Activated CD4-positive, CD25-positive, alpha-beta regulatory T cell treated with anti-CD3 and anti-CD28 coated beads, Interleukin-2, amount 50 U/mL, for 72 hours (primary cell): ENCODE data around the gene MFSD8.
"Not testable (repeated sequence)": the region's sequence is repeated elsewhere in the genome, so short reads cannot be mapped to it uniquely, and the experiment has no call there.

Source experiments
- DNase-seq: peaks from one replicate; pipeline ENCODE4 v3.0.0; 2021

MFSD8 gene

DNA sequence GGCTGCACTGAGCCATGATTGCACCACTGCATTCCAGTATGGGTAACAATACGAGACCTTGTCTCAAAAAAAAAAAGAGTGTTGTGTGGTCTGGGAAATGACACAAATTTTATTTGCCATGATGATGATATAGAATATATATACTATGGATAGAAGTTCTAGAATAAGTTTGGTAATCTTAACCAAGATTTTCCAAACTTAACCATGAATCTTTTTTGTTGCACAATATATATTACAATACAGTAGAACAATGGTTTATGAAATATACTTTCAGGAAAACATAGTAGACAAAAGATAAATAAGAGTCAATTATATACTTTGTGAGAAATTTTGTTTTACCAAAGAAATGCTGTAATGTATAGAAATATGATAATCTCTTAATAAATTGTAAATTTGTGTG is 34.8 kb downstream of the MFSD8 start:
- DNase-seq, result no peak

DNA sequence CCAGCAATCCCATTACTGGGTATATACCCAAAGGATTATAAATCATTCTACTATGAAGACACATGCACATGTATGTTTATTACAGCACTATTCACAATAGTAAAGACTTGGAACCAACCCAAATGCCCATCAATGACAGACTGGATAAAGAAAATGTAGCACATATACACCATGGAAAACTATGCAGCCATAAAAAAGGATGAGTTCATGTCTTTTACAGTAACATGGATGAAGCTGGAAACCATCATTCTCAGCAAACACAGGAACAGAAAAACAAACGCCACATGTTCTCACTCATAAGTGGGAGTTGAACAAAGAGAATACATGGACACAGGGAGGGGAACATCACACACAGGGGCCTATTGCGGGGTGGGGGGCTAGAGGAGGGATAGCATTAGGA is 39.3 kb downstream of the MFSD8 start:
- DNase-seq, result not testable (repeated sequence)

DNA sequence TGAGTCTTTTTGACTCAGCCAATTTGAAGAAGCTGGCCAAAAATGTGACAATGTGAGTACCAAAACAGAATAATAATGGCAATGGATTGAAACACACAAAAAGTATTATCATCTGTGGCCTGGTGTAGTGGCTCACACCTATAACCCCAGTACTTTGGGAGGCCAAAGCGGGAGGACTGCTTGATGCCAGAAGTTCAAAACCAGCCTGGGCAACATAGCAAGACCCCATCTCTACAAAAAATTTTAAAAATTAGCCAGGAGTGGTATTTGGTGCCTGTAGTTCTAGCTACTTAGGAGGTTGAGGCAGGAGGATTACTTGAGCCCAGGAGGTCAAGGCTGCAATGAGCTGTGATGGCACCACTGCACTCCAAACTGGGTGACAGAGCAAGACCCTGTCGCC is 42.7 kb downstream of the MFSD8 start:
- no peak for DNase-seq

DNA sequence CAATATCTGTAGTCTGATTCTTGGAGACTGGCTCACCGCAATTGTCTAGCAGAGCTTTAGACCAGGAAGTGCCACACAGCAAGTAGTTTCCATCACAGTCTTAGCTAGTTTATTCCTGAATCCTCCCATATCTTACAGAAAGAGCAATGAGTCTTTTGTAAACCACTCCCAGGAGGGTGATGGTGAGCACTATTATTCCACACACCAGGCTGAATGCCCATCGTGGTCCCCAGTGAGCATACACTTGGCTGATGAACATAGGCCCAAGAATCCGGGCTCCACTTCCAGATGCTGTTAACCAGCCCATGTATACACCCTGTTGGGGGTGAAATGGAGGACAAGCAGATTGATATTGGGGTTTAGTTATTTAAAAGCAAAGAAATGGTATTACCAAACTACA is 44.5 kb downstream of the MFSD8 start:
- DNase-seq, result no peak

DNA sequence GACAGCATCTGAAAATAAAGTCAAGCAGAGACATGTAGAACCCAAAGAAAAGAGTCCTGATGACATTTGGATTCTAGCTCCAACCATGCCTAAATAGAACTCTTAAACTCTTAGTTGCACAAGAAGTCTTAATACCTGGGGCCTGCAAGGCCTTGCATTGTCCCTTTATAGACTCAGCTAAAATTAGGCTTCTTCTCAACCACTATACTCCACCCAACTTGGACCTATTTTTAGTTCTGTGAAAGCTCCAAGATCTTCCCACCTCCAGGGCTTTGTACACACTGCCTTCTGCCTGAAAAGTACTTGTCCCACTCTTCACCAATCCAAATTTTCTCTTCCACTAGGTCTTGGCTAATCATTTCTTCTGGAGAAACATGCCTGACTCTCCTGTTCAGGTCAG is 47.8 kb downstream of the MFSD8 start:
- DNase-seq, result no peak

DNA sequence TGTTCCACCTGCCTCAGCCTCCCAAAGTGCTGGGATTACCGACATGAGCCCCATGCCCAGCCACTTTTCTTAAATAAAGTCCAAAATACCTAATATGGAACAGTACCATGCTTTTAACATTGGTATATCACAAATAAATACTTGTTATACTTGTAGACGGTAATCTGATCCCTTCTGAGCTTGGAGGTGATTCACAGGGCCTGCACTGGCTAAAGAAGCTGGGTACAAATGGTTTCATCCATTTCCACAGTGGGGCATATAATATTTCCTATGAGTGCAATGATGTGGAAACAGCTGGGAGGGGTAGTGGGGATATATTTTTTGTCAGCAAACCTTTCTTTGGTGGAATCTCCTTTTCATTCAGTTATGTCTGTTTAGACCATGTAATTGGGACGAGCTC is 48.5 kb downstream of the MFSD8 start:
- DNase-seq, result no peak

DNA sequence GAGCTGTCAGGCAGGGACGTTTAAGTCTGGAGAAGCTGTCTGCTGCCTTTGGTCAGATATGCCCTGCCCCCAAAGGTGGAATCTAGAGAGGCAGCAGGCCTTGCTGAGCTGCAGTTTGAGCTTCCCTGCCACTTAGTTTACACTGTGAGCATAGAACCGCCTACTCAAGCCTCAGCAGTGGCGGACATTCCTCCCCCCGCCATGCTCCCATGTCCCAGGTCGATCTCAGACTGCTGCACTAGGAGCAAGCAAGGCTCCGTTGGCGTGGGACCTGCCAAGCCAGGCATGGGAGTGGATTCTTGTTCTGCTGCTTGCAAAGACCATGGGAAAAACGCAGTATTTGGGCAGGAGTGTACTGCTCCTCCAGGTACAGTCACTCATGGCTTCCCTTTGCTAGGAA is 59.9 kb downstream of the MFSD8 start:
- no peak for DNase-seq

DNA sequence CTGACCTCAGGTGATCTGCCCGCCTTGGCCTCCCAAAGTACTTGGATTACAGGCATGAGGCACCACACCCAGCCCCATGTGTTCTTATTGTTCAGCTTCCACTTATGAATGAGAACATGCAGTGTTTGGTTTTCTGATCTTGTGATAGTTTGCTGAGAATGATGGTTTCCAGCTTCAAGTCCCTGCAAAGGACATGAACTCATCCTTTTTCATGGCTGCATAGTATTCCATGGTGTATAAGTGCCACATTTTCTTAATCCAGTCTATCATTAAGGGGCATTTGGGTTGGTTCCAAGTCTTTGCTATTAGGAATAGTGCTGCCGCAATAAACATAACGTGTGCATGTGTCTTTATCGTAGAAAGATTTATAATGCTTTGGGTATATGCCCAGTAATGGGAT is 65.3 kb downstream of the MFSD8 start:
- DNase-seq, result not testable (repeated sequence)

DNA sequence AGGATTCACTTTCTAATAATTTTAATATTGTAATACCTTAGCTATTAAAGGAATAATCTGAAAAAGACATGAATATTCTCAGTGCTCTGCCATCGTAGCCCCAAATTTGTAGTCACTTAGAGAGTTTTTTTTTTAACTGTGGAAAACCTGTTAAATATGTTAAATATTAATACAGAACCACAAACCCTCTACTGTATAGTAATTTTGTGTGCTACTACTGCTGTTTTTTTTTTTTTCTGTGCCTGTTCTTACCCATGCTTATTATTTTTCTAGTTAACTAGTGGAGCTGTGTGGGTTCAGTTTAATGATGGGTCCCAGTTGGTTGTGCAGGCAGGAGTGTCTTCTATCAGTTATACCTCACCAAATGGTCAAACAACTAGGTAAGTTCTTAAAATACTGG is 68.4 kb downstream of the MFSD8 start:
- no peak for DNase-seq

DNA sequence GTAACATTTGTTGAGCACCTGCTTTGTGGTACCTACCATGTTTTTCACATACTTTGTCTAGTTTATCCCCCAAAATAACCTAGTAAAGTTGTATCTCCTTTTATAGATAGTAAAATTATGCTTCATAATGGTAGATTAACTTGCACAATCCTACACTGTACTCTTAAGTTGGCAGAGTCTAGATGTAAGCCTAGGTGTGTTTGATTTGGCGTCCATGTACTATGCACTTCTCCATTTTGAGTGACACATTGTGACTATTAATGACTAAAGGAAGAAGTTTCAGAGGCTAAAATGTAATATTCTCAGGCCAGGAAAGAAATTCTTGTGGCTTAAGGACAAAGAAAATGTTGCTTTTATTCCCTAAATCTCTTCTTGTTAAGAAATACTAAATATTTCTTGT is 68.9 kb downstream of the MFSD8 start:
- no peak for DNase-seq

DNA sequence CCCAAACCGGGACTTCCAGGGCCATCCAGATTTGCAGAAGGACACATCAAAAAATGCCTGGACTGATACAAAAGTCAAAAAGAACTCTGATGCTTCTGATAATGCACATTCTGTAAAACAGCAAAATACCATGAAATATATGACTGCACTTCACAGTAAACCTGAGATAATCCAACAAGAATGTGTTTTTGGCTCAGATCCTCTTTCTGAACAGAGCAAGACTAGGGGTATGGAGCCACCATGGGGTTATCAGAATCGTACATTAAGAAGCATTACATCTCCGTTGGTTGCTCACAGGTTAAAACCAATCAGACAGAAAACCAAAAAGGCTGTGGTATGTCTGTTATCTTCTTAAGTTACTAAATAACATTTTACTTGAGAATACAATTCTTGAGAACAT is 75.1 kb downstream of the MFSD8 start:
- no peak for DNase-seq

DNA sequence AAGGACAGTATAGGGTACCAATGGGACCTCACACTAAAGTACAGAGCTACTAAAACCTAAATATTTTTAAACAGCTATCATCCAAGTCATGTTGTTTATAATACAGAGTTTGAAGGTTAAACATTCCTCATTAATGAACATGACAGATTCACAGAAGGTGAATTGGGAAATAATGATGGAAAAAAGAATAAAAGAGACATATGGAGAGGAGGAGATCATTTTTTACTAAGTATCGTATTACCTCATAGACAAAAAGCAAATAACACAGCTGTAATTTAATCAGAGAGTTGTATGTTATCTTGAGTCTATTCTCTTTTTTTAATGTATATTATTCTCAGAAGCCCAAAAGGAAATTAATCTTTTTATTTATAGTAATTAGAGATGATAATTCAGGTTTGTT is 76.4 kb downstream of the MFSD8 start:
- DNase-seq, result no peak

DNA sequence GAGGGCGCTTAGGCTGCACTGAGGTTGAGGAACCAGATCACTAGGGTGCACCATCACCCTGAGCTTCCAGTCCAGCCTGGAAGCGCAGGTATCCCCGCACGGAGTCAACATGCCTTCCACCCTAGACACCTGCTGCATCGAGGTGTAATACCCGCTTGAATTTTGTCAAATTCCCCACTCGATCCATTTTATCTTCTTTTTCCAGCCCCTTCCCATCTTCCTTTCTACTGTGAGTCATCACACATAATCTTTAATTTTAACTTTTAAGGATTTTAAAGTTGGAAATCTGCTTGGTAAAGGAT is 83.5 kb downstream of the MFSD8 start:
- DNase-seq, result no peak

DNA sequence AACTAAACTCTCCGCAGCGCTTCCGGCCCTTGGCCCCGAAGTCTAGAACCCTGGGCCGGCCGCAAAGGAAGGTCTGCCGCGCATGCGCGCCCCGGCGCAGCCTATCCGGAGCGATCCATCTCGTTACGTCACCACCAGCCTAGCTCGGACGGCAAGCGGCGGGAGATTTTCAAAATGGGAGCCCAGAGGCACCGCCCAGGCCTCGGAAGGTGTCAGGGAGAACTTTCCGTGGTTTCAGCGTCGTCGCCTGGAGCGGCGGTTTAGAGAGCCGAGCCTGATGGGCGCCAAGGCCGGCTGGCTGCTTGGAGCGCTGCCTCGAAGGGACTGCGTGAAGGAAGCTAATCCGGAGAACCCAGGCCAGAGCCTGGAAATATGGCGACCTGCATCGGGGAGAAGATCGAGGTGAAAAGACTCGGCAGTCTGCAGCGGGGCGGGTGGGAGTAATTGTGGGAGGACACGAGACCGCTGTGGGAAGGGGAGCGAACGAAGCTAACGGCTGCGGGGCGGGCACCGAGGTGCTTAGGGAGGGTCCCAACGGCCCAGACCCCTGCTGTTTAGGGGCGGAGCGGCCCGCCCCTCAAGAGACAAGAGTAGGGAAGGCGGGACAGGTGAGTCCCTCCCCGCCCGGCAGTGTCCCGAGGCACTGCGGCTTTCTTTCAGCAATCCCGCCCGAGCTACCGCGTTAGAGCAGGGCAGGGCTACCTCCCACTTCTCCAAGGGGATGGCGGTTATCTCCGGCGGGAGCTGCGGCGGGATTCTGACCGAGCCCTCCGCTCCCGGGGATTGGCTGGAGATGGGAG is 84.0 kb downstream of the MFSD8 start, which contains the start of gene PLK4:
TSS of gene PLK4 (plus strand) at position 131 of the 800 bp plus-strand sequence. CDS start at position 373, 242 bp downstream.
- peak; percentile 92 for DNase-seq

DNA sequence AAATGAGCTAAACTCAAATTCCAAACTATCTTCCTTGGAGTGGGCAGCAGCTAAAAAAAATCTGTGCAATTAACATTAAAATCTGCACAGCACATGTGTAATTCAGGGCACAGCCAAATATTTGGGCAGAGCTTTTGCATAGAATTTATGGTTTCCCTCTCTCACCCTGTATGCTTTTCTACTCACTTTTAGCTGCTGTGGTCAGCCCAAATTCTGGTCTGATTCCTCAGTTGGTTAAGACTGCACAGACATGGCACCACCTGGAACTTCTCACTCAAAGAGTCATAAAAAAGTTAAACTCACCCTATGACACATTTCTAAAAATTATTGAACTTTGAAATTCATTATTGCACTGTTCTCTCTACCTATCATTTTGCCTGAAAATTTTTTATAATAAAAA is 89.2 kb downstream of the MFSD8 start:
- no peak for DNase-seq

DNA sequence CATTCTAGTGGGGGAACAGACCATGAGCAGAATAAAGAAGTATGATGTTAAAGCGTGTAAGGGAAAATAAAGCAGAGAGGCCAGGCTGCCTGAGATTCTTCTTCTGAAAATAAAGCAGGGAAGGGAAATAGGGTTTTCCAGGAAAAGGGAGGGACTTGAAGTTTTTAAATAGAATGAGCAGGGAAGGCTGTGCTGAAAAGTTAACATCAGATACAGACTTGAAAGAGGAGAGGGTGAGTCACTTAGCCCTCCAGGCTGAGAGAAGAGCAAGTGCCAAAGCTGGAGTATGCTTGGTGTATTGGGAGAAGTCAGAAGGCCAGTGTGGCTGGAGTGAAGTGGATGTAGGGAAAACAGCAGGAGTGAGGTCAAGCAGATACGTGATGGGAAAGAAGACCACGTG is 94.3 kb downstream of the MFSD8 start:
- DNase-seq, result no peak

DNA sequence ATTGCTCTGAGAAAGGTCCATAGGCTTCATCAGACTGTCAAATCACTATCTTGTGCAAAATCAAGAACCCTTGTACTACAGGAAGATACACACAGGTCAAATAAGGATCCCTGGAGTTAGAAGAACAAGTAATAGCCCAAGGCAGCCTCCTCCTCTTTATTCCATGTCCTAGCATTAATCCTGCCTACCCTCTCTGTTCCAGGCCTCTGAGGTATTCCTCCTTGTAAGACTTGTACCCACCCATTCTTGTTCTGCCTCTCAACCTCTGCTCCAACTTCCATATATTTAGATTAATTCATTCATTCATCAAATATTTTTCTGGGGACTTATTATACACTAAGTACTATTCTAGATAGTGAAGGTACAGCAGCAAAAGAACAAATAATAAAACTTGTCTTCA is 94.7 kb downstream of the MFSD8 start:
- no peak for DNase-seq

DNA sequence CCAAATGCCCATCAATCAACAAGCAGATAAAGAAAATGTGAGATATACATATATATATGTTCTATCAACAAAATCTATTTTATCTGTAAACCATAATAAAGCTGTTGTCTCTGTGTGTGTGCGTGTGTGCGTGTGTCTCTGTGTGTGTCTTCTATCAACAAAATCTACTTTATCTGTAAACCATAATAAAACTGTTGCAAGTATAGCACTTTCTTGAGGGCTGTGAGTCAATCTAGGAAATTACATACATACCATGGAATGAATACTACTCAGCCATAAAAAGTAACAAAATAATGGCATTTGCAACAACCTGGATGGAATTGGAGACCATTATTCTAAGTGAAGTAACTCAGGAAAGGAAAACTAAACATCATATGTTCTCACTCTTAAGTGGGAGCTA is 96.8 kb downstream of the MFSD8 start:
- DNase-seq, result no peak
